Bronchial epithelial cell (primary cell): ENCODE results near the gene DLG1. TPM values are rescaled to one million over a fixed set of nuclear protein-coding genes. Genes with fewer than 3 reads are reported as not detected.

Experiments used
- DNase-seq: peaks from one replicate; pipeline ENCODE4 v3.0.0-alpha.2; 2010; ENCODE audit warnings: low read depth
- FAIRE-seq: peaks from 2 replicates; lab custom pipeline; 2011; peaks lifted over from hg19 to GRCh38; lab: Jason Lieb, UNC
- H3K27me3 ChIP-seq: 2 replicates; pipeline ENCODE4 v1.5.1; 2011; ENCODE audit warnings: low read length; ENCODE audit not compliant: control insufficient read depth, insufficient read depth
- H3K36me3 ChIP-seq: 2 replicates; pipeline ENCODE4 v1.5.1; 2011; ENCODE audit warnings: low read length; ENCODE audit not compliant: control insufficient read depth, insufficient read depth
- H3K4me3 ChIP-seq: 2 replicates; pipeline ENCODE4 v1.5.1; 2011; ENCODE audit warnings: mild to moderate bottlenecking, low read depth, low read length, control low read depth
- total RNA-seq: library from RNA; depleted of rRNA; stranded (reverse); fragments of >200 nt; gene quantifications from 2 replicates; pipeline ENCODE4 v1.2.1, GENCODE V29; 2014
- TF ChIP-seq, protein P1 (sequence below): IDR thresholded peaks from 2 replicates; pipeline ENCODE4 v1.5.1; 2011; ENCODE audit warnings: mild to moderate bottlenecking, moderate library complexity, low read length, control low read depth, inconsistent platforms; ENCODE audit not compliant: insufficient read depth, severe bottlenecking

The DLG1 gene
- total RNA-seq, 1 donor from 2014 or later: 66.6 TPM

- TF ChIP-seq, protein P1, sequence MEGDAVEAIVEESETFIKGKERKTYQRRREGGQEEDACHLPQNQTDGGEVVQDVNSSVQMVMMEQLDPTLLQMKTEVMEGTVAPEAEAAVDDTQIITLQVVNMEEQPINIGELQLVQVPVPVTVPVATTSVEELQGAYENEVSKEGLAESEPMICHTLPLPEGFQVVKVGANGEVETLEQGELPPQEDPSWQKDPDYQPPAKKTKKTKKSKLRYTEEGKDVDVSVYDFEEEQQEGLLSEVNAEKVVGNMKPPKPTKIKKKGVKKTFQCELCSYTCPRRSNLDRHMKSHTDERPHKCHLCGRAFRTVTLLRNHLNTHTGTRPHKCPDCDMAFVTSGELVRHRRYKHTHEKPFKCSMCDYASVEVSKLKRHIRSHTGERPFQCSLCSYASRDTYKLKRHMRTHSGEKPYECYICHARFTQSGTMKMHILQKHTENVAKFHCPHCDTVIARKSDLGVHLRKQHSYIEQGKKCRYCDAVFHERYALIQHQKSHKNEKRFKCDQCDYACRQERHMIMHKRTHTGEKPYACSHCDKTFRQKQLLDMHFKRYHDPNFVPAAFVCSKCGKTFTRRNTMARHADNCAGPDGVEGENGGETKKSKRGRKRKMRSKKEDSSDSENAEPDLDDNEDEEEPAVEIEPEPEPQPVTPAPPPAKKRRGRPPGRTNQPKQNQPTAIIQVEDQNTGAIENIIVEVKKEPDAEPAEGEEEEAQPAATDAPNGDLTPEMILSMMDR: no peak
- no peak for FAIRE-seq
- Histone ChIP-seq H3K36me3 (no peaks in the 10 kb centered on the region), H3K4me3 (no peak overlapping the region), H3K27me3 (no peaks in the 10 kb centered on the region)
- DNase-seq: no peak
These were observed 287.7 kb downstream of the DLG1 start for GRCh38 chr3:197010556-197011351.

- FAIRE-seq: no peak
- no peak overlapping the region for H3K4me3 ChIP-seq
- no peak for DNase-seq
- TF ChIP-seq, protein P1: no peak
- no peaks in the 10 kb centered on the region for H3K27me3 ChIP-seq
- no peaks in the 10 kb centered on the region for H3K36me3 ChIP-seq
These were observed 288.8 kb downstream of the DLG1 start for GRCh38 chr3:197009532-197010019.

- Histone ChIP-seq H3K27me3 (no peaks in the 10 kb centered on the region), H3K36me3 (no peaks in the 10 kb centered on the region), H3K4me3 (no peak overlapping the region)
- no peak for FAIRE-seq
- DNase-seq: no peak
- TF ChIP-seq, protein P1: no peak
These were observed 289.8 kb downstream of the DLG1 start for GRCh38 chr3:197008436-197009209.

DNA sequence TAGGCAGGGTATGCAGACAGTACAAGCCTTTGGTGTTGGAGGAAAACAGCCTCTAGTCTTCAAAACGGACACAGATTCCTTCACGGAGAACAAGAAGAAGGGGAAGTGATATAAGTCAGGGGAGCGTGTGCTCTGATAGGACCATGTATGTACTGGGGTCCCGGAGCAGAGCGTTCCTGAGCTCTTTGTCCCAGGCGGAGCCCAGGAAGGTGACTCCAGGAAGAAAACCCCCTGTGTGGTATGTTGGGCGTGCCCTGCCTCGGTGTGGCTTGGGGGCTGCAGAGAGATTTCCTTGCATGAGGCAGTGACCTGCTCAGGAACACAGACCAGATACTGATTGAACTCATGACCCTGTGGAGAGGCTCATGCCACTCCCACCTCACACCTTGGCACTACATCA, 290.5 kb downstream of the DLG1 start:
- FAIRE-seq (no peak), DNase-seq (no peak)
- Histone ChIP-seq H3K4me3 (no peak overlapping the region), H3K27me3 (no peaks in the 10 kb centered on the region), H3K36me3 (no peaks in the 10 kb centered on the region)
- TF ChIP-seq, protein P1: no peak

DNA sequence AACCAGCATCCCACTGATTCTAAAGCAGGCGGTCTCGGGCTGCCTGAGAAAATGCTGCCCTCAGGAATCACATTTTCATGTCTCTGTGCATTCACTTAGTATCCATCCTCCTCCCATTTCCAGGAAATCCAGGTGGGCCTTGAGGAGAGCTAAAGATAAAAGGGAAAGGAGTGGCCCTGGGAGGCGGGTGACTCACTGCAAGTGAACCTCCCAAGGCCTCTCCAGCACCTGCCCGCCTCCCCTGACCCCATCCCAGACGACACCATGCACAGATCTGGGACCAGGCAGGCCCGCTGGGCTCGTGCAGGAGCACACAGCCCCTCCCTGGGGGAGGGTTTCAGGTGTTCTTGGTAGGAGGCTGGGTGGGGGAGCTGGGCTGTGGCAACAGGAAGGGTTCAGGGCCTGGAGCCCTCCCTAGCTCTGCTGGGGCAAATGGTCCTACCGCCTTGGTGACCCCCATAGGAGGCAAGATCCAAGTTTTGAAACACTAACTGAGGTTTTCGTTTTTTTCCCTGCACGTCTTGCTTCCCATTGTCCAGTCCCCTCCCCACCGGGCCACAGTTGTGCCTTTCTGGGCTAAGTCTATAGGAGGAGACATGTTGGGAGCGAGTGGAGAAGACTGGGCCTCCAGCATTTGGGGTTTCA, 291.0 kb downstream of the DLG1 start:
- no peak for FAIRE-seq

More for the DNA sequence above, 291.0 kb downstream of the DLG1 start:
- no peak overlapping the region for H3K4me3 ChIP-seq
- DNase-seq: no peak
- no peaks in the 10 kb centered on the region for H3K27me3 ChIP-seq
- TF ChIP-seq, protein P1: no peak
- no peaks in the 10 kb centered on the region for H3K36me3 ChIP-seq
